GM21423 (cell line): ENCODE measurements around the gene RPTOR.
A peak's percentile ranks its signal among the peaks of the same experiment; 100 is the strongest.

Experiments used
- ATAC-seq: cut with Tn5 transposase; IDR thresholded peaks from one replicate; pipeline ENCODE4 v1.9.1; 2021; ENCODE audit warnings: mild to moderate bottlenecking, moderate library complexity; ENCODE audit not compliant: unreplicated experiment

Gene RPTOR

DNA sequence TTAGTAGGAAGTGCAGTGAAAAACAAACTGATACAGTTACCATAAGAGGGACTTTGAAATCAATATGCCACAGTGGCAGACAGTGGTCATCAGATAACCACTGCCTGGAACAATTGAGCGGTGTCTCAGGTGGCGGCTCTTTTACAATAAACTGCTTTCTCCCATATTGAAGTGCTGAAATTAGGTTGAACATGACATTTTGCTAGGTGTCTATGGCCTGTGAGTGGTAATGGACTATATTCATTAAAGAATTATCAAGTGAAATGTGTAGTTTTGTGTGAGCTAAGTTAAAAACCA is 214.7 kb downstream of the RPTOR start:
- ATAC-seq, result no peak

DNA sequence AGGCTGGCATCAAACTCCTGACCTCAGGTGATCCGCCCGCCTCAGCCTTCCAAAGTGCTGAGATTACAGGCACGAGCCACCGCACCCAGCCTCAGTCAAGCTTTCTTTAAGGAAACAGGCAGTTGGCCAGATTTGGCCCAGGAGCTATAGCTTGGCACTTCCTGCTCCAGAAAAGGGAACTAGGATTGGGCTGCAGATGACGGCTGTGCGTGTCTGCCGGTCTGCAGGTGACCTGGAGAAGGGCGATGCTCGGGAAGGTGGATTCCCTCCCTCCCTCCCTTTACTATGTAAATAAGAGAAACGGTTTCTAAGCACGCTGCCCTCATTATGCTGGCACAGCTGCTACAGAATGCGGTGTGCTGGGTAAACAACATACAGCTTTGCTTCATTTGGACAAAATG is 215.9 kb downstream of the RPTOR start:
- no peak for ATAC-seq

DNA sequence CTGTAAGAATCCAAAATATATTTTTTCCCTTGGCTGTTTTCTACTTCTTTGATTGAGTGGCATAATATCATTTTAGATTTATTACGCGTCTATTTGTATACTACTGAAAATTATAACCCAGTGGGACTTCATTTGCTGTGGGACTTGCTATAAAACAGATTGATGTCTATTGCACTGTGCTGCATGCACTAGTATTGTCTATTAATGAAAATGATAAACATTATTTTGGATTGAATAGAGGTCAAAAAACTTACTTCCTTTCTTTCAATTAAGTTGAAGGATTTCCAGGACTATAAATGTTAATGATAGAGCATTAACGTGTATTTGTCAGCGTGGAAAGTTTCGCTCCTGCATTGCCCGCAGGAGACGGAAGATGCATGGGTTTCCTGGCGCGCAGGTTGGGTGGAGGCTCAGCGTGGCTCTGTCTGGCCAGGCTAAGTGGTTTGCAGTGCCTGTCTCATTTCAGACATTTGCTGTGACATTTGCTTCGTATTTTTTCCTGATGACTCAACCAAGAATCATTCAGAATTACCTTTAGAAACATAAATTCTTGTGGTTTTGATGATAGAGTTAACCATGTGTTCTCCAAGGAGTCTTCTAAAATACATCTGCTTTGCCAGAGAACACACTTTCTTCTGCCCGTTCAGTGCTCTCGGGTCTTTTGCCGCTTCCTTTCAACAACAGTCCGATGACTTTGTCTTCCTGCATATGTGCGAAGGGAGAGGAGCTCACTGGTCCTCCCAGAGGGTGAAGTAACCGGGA is 216.7 kb downstream of the RPTOR start:
- ATAC-seq, result no peak

DNA sequence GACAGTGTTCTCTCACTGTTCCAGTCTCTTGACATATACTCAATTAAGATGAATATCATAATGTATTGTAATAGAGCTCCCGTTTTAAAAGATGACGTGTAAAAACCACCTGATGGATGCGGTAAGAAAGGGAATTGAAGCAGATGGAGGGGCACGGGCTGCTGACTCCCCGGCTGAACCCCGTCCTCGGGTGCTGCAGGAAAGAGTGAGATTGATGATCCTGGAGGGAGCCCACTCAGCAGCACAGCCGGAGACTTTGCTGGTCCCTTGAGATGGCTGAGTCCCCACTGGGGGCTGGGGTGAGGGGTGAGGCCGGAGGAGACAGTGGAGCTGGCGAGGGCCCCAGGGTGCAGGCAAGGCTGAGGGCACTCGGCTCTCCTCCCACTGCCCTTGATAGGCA is 217.4 kb downstream of the RPTOR start:
- no peak for ATAC-seq

DNA sequence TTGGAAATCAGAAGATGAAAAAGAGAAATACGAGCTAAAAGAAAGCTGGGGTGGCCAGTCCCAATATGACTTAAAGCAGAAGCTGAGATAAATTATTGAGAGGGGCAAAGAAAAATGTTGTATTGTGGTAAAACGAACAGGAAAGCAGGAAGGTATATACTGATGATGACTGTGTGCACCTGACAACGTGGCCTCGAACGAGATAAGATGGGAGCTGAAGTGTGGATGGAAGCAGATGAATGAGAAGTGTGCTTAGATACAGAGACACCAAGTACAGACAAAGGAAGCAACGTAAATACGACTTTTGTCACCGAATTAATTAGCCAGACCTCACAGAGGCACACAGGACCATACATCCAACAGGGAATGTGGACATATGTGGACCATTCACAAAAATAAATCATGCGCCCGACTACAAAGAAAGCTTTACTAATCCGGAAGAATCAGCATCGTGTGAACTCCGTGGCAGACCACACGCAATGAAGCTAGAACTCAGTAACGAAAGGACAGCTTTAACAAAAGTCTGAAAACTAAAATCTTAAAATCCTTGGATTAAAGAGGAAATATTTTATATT is 218.7 kb downstream of the RPTOR start:
- no peak for ATAC-seq

DNA sequence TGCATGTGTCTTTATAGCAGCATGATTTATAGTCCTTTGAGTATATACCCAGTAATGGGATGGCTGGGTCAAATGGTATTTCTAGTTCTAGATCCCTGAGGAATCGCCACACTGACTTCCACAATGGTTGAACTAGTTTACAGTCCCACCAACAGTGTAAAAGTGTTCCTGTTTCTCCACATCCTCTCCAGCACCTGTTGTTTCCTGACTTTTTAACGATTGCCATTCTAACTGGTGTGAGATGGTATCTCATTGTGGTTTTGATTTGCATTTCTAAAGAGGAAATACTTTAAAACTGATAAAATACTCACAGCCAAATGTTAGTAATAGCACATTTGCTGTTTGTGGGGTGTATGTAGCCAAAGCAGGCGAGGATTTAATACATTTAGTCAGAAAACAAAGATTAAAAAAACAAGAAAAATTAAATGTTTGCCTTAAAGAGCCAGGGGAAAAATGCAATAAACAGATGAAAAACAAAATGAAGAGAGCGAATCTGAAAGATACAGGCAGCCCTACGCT is 220.0 kb downstream of the RPTOR start:
- peak; percentile 18 for ATAC-seq

DNA sequence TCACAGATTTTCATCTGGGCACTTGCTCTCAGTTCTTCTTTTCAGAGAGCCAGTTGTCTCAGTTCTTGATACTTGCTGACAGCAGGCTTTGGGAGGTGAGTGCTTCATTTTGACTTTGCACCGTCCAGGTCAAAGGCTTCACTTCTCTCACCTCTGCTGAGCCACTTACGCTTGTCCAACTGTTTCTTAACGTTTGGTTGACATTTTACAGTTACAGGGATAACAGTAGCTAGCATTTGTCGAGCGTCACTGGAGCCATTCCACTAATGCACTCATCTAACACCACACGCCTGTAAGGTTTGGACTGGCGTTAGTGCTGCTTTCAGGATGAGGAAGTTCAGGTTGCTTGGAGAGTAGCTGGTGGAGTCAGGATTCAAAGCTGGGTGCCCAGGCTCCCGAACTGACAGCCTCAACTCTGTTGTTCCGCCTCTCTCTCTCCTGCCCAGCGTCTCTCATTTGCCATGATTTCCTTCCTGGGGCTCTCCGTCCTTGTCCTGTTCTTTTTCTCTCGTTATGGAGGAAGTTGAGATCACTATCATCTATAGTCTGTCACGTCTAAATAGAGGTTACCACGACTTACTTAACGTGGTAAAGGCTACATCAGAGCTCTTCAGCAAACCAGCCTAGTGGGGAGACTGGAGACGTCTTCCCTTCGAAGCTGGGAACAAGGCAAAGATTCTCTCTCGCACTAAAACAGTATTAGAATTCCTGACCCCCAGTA is 220.8 kb downstream of the RPTOR start:
- ATAC-seq, result peak; percentile 43

DNA sequence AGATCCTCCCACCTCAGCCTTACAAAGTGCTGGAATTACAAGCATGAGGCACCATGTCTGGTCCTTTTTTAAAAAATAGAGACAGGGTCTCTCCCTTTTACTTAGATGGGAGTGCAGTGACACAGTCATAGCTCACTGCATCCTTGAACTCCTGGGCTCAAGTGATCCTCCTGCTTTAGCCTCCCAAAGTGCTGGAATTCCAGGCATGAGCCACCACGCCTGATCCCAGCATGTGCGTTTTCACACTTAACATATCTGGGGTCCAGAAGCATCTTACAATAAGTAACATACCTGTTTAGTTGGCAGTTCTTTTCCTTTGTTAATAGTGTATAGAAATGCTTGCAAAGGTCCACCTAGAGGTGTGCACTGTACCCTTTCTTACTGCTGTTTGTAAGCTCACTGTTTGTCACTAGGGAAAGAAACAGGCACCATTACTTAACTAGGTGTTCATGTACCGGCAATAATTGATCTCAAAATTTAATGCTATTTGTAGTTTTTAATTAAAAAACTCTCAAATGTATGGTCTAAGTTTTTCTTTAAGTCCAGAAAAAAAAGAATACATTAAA is 221.7 kb downstream of the RPTOR start:
- ATAC-seq, result no peak

DNA sequence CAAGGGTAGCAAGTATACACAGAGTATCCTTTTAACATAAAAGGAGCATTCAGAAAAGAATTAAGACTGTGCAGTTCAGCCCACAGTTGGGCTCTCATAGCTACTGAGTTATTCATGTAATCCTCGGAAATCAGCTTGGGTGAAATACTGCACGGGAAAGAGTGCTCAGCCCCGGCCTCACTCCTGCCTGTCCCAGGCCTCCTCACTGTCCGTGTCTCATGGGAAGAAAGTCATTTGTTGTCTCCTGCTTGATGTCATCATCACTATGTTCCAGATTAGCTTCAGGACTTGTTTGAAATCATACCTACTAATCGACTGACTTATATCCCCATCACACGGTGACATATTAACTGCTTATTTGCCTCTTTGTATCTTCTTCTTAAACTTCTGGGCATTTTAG is 223.8 kb downstream of the RPTOR start:
- ATAC-seq, result no peak

DNA sequence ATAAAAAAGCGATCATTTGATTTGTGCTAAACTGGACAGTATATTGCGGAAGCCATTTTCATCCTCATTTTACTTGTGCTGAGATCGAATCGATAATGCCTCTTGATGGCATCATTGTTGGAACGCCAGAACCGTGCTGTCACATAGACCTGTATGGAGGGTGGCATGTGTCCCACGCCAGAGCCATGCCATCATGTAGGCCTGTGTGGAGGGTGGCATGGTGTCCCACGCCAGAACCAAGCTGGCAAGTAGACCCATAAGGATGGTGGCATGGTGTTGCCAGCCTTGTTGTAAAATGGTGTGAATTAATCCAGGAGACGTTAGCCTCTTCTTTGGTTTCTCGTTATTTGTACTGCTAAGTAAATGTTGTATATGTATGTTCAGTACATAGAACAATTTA is 224.3 kb downstream of the RPTOR start:
- ATAC-seq, result no peak

DNA sequence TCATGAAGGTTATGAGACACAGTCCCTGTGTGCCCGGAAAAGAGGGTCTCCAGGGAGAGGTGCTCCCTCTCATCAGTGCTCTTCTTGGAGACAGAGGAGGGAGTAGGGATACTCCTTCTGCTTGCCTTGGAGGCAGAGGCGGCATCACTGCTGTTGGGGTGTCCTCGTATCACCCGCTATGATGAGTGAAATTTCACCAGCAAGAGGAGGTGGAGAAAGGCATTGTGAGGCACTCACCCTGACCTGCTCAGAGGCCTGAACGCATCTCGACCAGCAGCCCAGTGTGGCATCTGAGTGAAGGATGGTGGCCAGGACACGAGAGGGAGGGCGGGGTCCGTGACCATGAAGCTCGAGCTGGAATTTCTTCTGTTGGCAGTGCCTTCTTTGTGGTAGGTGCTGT is 224.9 kb downstream of the RPTOR start:
- ATAC-seq, result no peak

DNA sequence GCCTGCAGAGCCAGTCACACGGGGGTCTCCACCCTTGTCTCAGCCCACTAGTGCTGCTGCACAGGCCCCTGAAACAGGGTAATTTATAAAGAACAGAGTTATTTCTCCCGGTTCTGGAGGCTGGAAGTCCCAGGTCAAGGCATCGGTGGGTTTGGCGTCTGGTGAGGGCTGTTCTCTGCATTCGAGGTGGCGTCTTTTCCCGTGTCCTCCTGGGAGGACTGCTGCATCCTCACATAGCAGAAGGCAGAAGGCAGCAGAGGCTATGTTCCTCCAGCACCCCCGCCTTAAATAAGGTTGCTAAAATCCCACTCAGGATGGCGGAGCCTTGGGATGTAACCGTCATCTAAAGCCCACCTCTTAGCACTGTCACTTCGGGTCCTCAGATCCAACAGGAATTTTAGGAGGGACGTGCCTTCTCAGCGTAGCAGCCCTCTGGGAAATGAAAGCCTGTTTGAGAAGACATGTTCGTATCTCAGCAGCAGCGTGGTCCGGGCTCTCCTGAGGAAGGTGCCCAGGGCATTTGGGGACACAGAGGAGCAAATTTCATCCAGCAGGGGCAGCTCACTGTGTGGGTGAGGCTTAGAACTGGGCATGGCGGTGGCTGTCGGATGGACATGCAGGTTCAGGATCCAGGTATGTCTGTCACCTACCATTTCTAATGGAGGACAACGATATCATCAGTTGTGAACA is 225.4 kb downstream of the RPTOR start:
- no peak for ATAC-seq

DNA sequence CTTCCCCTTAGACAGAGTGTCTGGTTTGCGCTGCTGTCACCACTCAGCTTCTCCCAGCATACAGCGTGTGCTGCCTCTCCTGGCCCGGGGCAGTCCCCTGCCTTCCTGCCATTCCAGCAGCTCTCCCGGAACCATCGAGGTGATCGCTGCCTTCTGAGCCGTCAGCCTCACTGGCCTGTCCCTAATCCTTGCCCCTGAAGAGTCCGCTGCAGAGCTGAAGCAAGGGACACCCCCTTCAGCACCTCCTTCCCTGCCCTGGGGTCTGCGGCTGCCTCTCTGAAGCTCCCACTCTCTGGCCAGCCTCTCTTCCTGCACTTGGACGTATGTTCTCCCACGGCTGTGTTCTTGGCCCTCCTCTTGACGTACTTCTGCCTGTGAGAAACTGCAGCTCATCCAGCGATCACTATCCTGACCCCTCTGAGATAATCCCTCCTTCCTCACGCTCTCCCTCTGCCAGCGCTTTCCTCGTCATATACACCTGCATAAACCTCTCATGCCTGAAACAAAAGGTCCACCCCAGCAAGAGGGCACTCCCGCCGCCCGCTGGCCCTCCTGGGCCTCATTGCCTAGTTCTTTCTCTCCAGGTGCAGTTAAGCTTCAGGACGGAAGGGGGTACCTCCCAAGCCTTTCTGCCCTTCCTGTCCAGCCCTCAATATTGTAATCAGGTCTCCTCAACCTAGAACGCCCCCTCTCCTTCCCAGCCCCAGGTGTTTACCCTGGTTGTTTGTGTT is 226.4 kb downstream of the RPTOR start:
- no peak for ATAC-seq

DNA sequence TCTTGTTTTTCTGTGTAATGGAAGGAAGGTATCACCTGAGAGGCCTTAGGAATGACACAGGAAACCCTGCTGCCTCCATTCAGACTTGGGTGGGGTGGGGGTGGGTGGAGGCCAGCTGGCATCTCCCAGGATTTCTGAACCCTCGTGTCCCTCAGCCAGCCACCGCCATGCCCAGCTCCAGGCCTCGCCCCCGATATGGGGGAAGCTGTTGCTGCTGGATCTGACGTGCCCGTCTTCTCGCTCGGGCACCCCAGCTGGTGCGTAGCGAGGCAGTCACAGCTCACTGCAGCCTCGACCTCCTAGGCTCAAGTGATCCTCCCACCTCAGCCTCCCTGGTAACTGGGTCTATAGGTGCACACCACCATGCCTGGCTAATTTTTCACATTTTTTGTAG is 227.0 kb downstream of the RPTOR start:
- no peak for ATAC-seq

DNA sequence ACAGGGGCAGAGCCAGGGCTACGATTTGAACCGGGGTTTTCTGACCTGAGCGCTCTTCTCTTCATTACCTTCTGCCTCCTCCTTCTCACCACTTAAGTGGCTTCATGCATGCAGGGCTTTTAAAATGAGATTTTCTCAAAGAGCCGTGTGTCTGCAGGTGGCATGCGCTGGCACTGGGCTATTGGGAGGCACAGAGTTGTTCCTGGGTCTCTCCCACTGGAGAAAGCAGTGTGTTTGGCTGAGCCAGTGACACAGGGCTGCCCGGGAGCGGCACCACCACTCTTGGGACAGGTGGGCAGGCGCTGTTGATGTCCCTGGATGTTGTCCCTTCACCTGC is 228.2 kb downstream of the RPTOR start:
- no peak for ATAC-seq

DNA sequence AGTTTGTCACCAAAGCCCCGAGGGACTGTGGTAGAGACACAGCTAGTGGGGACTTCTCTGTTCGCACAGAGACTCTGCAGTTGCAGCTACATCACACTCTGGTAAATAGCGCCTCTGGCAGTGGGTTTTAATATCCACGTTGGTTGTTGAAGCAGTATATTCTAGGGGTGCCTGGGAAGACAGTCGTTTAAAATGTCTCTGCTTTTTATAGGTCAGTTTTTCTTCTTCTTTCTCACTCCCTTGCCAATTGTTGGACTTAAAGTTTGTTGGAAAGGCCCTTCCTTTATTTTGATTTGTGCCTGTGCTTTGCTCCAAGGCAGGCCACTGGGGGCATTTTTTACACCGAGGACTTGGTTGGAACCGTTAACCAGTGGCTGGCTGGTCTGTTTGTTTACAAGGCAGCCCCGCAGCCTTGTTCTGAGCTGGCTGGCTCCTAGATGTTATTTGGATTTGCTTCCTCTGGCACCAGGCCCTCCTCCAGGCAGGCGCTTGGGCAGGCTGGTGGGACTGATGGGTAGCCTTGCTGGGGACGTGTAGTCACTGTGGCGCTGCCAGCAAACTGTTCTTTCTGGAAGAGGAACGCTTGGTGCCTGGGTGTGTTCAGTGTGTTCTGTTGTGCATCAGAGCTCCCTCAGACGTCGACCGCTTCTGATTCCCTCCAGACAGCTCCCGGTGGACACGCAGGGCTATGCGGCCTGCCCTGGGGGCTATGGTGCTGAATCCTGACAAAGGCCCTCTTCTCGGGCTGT is 228.8 kb downstream of the RPTOR start:
- ATAC-seq, result no peak

DNA sequence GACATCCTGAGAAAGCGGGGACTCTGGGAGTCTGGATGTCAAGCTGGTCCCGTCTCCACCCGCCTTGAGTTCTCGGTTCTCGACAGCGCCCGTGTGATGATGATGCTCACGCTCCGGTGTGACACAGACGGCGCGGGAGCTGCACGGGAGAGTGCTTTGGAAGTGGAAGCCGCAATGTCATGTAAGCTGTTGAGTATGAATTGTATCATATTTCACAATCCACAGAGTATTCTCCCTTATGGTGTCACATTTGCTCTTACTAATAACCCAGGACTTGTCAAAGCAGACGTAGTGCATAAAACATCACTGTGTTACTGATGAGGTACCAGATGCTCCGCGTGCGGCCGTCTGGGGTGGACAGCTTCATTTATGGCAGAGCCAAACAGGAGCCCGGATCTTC is 229.5 kb downstream of the RPTOR start:
- no peak for ATAC-seq

DNA sequence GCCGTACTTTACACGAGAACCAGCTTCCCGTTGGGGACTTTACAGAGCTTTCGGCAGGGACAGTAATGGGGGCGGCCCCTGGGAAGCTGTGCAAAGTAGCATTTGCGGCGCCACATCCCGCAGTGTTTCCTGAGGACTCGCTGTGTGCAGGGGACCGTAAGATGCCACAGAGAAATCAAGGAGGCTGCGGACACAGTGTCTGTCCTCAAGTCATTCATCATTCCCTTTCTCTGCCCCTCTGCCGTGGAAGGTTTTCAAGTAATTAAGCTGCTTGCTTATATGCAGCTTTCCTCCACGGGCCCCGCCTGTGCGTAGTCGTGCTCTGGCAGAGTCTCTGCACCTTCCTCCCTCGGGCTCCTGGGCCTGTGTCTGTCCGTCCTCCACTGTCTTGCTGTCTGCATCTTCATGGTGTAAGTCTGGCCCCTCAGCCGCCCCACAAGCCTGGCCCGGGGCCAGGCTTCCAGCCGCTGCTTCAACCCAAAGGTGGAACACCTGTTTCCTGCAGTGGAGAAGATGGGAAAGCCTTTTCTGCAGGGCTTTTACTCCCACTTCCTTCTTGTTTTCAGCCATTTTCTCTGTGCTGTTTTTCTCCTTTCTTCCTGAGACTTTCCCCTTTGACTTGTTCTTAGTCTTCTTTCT is 230.1 kb downstream of the RPTOR start:
- ATAC-seq, result no peak

DNA sequence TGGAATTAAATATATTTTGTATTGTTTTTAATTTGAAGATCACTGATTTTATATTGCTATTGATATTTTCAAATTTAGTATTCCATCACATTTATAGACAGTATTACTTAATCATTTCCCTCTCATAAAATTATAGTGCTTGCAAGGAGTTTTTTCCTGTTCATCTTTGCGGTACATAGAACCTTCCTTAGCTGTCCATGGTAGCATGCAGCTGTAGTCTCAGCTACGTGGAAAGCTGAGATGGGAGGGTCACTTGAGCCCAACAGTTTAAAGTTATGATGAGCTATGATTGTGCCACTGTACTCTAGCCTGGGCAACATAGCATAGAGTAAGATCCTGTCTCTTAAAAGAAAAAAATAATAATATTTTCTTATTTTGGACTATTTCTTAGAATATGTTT is 231.2 kb downstream of the RPTOR start:
- ATAC-seq, result no peak

DNA sequence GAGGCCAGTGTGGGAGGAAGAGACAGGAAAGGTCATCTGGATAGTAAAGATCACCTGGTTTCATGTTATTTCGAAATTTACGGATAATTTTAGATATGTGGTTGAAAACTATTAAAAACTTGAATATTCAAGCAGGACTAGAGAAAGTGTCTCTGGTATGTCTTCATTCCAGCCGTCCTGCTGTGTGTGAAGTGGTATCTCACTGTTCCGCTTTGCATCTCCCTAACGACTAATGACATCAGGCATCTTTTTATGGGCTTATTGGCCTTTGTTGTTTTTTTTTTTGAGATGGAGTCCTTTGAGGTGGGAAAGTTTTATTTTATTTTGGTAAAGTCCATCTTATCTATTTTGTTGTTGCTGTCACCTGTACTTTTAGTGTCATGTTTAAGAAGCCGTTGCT is 232.6 kb downstream of the RPTOR start:
- no peak for ATAC-seq
